Measurements from ENCODE around the gene NAA20.

Gene NAA20

GRCh38 chr20:20076297-20077065 is 59.3 kb downstream of the NAA20 start:
- no peak for DNase-seq (ENCODE audit: low read depth)

- DNase-seq (ENCODE audit: low read depth) = no peak
Measured at GRCh38 chr20:20078041-20078440, 60.9 kb downstream of the NAA20 start.

DNA sequence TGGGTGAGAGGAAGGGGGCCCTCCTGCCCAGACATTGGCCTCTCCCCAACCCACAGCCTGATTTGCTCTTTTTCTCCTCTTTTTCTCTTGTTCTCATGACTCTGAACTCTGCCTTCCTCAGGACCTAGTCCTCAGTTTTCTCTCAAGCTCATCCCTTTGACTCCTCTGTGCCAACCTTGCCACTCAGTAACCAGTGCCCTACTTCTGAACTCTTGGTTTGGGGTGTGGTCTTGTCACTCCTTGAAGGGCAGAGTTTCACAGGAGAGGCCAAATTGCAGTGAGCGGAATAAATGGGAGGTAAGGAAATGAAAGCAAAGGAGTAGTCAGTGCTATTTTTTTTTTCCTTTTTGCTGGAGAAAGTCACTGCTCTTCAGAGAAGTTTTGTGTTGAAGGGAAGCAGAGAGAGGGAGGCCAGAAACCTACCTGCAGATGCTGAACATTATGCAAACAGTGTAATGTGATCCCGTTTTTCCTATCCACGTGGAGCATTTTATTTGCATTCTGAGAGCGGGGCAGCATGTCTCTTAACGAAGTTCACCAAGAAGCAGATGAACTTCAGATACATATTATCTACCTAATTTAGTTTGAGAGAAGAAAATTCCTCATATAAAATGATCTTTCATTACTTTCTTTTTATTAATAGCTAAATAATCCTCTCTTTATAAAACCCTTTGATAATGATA is 62.1 kb downstream of the NAA20 start:
- no peak for DNase-seq (ENCODE audit: low read depth)
